GM12878 (cell line): Measurements from ENCODE around the gene ENDOG. TPM values are rescaled to one million over a fixed set of nuclear protein-coding genes. Genes with fewer than 3 reads are reported as not detected.

ENCODE experiments used
- BRCA1 ChIP-seq: IDR thresholded peaks from 2 replicates; pipeline ENCODE4 v1.6.1; 2011; ENCODE audit warnings: low read depth, low read length, improper control_type of control experiment
- E2F8 ChIP-seq: fragments of 450-650 bp; IDR thresholded peaks from 2 replicates; pipeline ENCODE4 v1.6.1; 2018; ENCODE audit warnings: mild to moderate bottlenecking, low read depth, moderate library complexity; ENCODE audit not compliant: partially characterized antibody
- EP300 ChIP-seq, 2 experiments: fragments of 150-350 bp in 1 of 2; IDR thresholded peaks; 2 replicates each; pipeline ENCODE4 v1.6.1; 2011 to 2012; ENCODE audit warnings: low read depth in 2 of 2, low read length in 2 of 2, borderline replicate concordance in 1 of 2, improper control_type of control experiment in 1 of 2, inconsistent platforms in 1 of 2; ENCODE audit not compliant: control insufficient read depth in 1 of 2
- HDAC2 ChIP-seq: fragments of 200-600 bp; sonication (generic); IDR thresholded peaks from 2 replicates; pipeline ENCODE4 v1.6.1; 2017
- NKRF ChIP-seq: fragments of 450-650 bp; conservative IDR thresholded peaks from 2 replicates; pipeline ENCODE4 v1.6.1; 2017; ENCODE audit warnings: mild to moderate bottlenecking, moderate library complexity
- PBX3 ChIP-seq: IDR thresholded peaks from 2 replicates; pipeline ENCODE4 v1.6.1; 2011; ENCODE audit warnings: mild to moderate bottlenecking, low read depth, low read length, moderate library complexity; ENCODE audit not compliant: insufficient replicate concordance
- ZNF217 ChIP-seq: fragments of 450-650 bp; IDR thresholded peaks from 2 replicates; pipeline ENCODE4 v1.6.1; 2017; ENCODE audit warnings: antibody characterized with exemption, mild to moderate bottlenecking
- ZNF384 ChIP-seq: IDR thresholded peaks from 2 replicates; pipeline ENCODE4 v1.6.1; 2012; ENCODE audit warnings: low read depth, mild to moderate bottlenecking, low read length, improper control_type of control experiment, borderline replicate concordance
- polyA plus RNA-seq, 11 experiments: library from polyadenylated mRNA; depleted of rRNA in 4 of 11; unstranded in 6 of 11; stranded (reverse) in 5 of 11; fragments of >200 nt; fragmentation: Nextera tagmentation in 4 of 11; fragmentation: Illumina TruSeq in 1 of 11; extraction: Ambion mirVana in 4 of 11; extraction: Trizol in 1 of 11; gene quantifications; 1 replicate in 1 of 11; 2 replicates in 10 of 11; pipeline versions ENCODE4 v1.2.1 to v1.2.3, GENCODE V29; 2011 to 2016; ENCODE audit warnings: inconsistent platforms in 2 of 11, missing spikeins in 2 of 11, low read depth in 1 of 11
- total RNA-seq, 4 experiments: library from RNA; depleted of rRNA in 3 of 4; stranded (reverse); fragments of >200 nt in 3 of 4; fragmentation: Illumina TruSeq in 1 of 4; extraction: Trizol in 1 of 4; gene quantifications; 2 replicates each; pipeline versions ENCODE4 v1.2.1 to v1.2.3, GENCODE V29; 2013 to 2021
- TF ChIP-seq, protein P1 (sequence below): fragments of 450-650 bp; IDR thresholded peaks from 2 replicates; pipeline ENCODE4 v1.6.1; 2017; ENCODE audit warnings: mild to moderate bottlenecking, moderate library complexity
- TF ChIP-seq, protein P2 (sequence below): IDR thresholded peaks from 2 replicates; pipeline ENCODE4 v1.6.1; 2011; ENCODE audit warnings: borderline replicate concordance, low read depth, mild to moderate bottlenecking, moderate library complexity, low read length; ENCODE audit not compliant: insufficient read depth, poor library complexity, severe bottlenecking

ENDOG gene
- total and polyA plus RNA-seq, 10 of the 15 experiments (the other 5 are each of a cell fraction or from before 2014, with no cell fraction given), result 0.84 to 29.2 (median 9.0) TPM

DNA sequence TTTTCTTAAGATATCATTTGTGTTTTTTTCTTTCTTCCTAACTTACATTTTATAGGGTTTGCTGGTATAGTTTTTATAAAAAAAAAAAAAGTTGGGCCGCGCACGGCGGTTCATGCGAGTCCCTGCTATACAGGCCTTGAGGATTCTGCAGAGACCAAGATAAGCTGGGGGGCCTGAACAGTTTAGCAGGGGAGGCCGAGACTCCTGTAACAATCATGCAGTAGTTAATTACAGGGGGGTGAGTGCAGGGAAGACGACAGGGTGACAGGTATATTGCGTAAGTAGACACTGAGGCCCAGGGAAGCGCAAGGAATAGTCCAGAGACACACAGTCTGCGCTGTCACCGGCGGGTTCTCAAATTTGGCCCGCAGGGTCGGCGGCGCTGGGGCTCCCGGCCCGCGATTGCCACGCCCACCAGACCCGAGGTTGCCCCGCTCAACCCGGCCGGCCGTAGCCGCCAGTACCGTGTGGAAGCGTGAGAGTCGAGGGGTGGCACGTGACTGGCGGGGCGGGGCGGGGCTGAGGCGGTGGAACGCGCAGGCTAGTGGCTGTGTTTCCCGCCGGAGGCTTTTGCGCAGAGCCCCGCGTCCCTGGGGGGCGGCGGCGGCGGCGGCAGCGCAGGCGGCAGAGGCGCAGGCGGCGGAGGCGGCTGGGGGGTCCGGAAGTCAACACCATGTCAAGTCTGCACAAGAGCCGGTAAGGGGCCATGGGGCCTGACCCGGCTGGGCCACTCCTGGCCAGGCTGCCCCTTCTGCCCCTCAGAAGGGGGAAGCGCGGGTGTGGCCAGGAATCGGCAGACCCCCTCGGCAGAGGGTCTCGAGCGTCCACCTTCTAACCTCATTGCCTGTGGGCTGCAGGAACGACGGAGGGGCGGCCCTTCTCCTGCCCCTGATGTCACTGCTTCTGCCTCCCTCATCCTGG is 31.4 kb upstream of the ENDOG start, which contains the start of gene TBC1D13 (continued):
- no peak for TF ChIP-seq HDAC2
- no peak for TF ChIP-seq BRCA1
- TF ChIP-seq, protein P1, sequence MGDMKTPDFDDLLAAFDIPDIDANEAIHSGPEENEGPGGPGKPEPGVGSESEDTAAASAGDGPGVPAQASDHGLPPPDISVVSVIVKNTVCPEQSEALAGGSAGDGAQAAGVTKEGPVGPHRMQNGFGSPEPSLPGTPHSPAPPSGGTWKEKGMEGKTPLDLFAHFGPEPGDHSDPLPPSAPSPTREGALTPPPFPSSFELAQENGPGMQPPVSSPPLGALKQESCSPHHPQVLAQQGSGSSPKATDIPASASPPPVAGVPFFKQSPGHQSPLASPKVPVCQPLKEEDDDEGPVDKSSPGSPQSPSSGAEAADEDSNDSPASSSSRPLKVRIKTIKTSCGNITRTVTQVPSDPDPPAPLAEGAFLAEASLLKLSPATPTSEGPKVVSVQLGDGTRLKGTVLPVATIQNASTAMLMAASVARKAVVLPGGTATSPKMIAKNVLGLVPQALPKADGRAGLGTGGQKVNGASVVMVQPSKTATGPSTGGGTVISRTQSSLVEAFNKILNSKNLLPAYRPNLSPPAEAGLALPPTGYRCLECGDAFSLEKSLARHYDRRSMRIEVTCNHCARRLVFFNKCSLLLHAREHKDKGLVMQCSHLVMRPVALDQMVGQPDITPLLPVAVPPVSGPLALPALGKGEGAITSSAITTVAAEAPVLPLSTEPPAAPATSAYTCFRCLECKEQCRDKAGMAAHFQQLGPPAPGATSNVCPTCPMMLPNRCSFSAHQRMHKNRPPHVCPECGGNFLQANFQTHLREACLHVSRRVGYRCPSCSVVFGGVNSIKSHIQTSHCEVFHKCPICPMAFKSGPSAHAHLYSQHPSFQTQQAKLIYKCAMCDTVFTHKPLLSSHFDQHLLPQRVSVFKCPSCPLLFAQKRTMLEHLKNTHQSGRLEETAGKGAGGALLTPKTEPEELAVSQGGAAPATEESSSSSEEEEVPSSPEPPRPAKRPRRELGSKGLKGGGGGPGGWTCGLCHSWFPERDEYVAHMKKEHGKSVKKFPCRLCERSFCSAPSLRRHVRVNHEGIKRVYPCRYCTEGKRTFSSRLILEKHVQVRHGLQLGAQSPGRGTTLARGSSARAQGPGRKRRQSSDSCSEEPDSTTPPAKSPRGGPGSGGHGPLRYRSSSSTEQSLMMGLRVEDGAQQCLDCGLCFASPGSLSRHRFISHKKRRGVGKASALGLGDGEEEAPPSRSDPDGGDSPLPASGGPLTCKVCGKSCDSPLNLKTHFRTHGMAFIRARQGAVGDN, result peak; percentile 68; the same call in 1 of the 2 replicates
- TF ChIP-seq, protein P2, sequence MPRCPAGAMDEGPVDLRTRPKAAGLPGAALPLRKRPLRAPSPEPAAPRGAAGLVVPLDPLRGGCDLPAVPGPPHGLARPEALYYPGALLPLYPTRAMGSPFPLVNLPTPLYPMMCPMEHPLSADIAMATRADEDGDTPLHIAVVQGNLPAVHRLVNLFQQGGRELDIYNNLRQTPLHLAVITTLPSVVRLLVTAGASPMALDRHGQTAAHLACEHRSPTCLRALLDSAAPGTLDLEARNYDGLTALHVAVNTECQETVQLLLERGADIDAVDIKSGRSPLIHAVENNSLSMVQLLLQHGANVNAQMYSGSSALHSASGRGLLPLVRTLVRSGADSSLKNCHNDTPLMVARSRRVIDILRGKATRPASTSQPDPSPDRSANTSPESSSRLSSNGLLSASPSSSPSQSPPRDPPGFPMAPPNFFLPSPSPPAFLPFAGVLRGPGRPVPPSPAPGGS, result no peak
- 0 out of 2 replicates have a peak, but pooled peaks have one; percentile 5 for TF ChIP-seq ZNF384
- peak in 1 of 2 experiments; percentile 31; a peak in 1 of 4 replicates for TF ChIP-seq EP300 (IDR thresholded peaks at IDR 0.05; ENCODE audit: borderline replicate concordance in 1 of 2, control insufficient read depth in 1 of 2, low read depth in 2 of 2, low read length in 2 of 2)
- peak; percentile 82 for TF ChIP-seq NKRF
- no peak for TF ChIP-seq E2F8
- TF ChIP-seq PBX3, result no peak
- peak; percentile 57; the same call in 1 of the 2 replicates for TF ChIP-seq ZNF217
